ENCODE results near the gene LIPG. TPM values are rescaled to one million over a fixed set of nuclear protein-coding genes. Genes with fewer than 3 reads are reported as not detected.

LIPG gene
- total RNA-seq, 2 donors from 2014 or later = 0.52 to 0.66 TPM

GRCh38 chr18:49621717-49622351 lies 60.0 kb downstream of the LIPG start:
- DNase-seq (no peak), ATAC-seq (no peak)
- Histone ChIP-seq H3K4me1 (peaks cover 10% of the 10 kb centered on the region), H3K4me3 (no peak overlapping the region), H3K27me3 (no peaks in the 10 kb centered on the region), H3K36me3 (replicated peaks in 1 of 2; ENCODE audit: insufficient read depth in 1 of 2, low read depth in 2 of 2) (no peaks in the 10 kb centered on the region), H3K27ac (no peak overlapping the region), H3K9me3 (no peaks in the 10 kb centered on the region)
- TF ChIP-seq CTCF (IDR thresholded peaks at IDR 0.05) (no peak), POLR2A (IDR thresholded peaks at IDR 0.05) (no peak)
- WGBS, 2 donors = 79 to 81% methylated on average over 11 to 12 of the region's 12 CpGs
- intact Hi-C loops (cut with DNase I) = no loop called here

GRCh38 chr18:49623571-49623970 lies 61.7 kb downstream of the LIPG start:
- ATAC-seq = no peak

GRCh38 chr18:49625021-49625691 lies 63.3 kb downstream of the LIPG start:
- no peak for DNase-seq
- Histone ChIP-seq H3K9me3 (no peaks in the 10 kb centered on the region), H3K4me1 (peaks cover 16% of the 10 kb centered on the region), H3K27me3 (no peaks in the 10 kb centered on the region), H3K4me3 (no peak overlapping the region), H3K36me3 (replicated peaks in 1 of 2; ENCODE audit: insufficient read depth in 1 of 2, low read depth in 2 of 2) (no peaks in the 10 kb centered on the region), H3K27ac (no peak overlapping the region)
- intact Hi-C loops (cut with DNase I) = no loop called here
- ATAC-seq = no peak
- 75 to 83% methylated on average over 8 to 9 of the region's 9 CpGs for WGBS, 2 donors
- no peak for TF ChIP-seq POLR2A (IDR thresholded peaks at IDR 0.05)
- TF ChIP-seq CTCF (IDR thresholded peaks at IDR 0.05) = no peak

More at GRCh38 chr18:49623571-49623970, 61.7 kb downstream of the LIPG start:
- H3K36me3 ChIP-seq (replicated peaks in 1 of 2; ENCODE audit: insufficient read depth in 1 of 2, low read depth in 2 of 2) = no peaks in the 10 kb centered on the region
- peaks cover 16% of the 10 kb centered on the region for H3K4me1 ChIP-seq
- 84 to 87% methylated on average over 6 of the region's 6 CpGs for WGBS, 2 donors
- intact Hi-C loops (cut with DNase I) = no loop called here
- no peak overlapping the region for H3K27ac ChIP-seq
- H3K9me3 ChIP-seq = no peaks in the 10 kb centered on the region
- H3K4me3 ChIP-seq = no peak overlapping the region
- TF ChIP-seq CTCF (IDR thresholded peaks at IDR 0.05) (no peak), POLR2A (IDR thresholded peaks at IDR 0.05) (no peak)
- H3K27me3 ChIP-seq = no peaks in the 10 kb centered on the region
- no peak for DNase-seq

GRCh38 chr18:49626842-49627467 lies 65.1 kb downstream of the LIPG start:
- intact Hi-C loops (cut with DNase I) = no loop called here
- ATAC-seq = no peak
- H3K27ac ChIP-seq = no peak overlapping the region
- peaks cover 16% of the 10 kb centered on the region for H3K4me1 ChIP-seq
- no peak for DNase-seq
- WGBS, 2 donors = 76 to 81% methylated on average over 6 to 8 of the region's 8 CpGs
- H3K9me3 ChIP-seq = no peaks in the 10 kb centered on the region
- H3K4me3 ChIP-seq = no peak overlapping the region
- TF ChIP-seq CTCF (IDR thresholded peaks at IDR 0.05) (no peak), POLR2A (IDR thresholded peaks at IDR 0.05) (no peak)
- H3K36me3 ChIP-seq (replicated peaks in 1 of 2; ENCODE audit: insufficient read depth in 1 of 2, low read depth in 2 of 2) = no peaks in the 10 kb centered on the region
- no peaks in the 10 kb centered on the region for H3K27me3 ChIP-seq
